ENCODE measurements around the gene C1QC.

Gene C1QC

DNA sequence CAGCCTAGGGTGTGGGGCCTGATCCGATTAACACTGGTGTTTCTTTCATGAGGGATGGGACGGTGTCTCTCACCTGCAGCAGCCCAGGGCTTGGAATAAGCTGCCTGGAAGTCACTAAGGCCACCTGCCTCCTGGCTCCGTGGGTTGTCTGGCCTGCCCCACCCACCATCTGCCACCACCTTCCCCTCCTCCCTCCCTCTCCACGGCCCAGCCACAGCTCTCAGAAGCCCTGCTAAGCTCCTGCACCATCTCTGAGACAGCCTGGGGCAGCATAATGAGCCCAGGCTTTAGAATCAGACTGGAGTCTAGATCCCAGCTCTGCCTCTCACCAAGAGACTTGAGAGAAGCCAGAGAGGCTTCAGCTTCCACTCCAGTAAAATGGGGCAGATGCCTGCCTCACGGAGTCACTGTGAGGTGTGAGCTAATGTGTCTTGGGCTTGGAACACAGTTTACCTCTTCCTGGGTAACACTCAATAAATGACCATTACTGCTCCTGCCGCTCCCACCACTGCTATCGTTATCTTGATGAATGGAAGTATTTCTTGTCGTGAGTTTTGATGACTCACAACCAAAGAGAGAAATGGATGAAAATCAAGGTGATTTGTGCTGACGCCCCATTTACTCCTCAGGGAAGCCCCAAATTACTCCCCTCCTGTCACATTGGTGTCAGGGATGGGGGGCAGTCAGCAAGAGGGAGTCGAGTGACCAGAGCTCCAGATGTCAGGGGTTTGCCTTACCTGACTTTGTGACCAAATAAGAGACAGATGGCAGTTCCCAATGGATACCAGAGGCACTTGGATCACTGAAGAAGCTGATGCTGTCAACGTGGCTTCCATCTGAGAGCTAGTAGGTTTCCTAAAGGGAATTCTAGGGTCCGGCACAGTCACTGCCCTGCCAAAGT lies 30.5 kb upstream of the C1QC start:
- H3K4me1 Mint-ChIP-seq (ENCODE audit: low read depth) = no peaks in the 10 kb centered on the region
- H3K36me3 Mint-ChIP-seq (ENCODE audit: low read depth) = no peaks in the 10 kb centered on the region
- no peak overlapping the region for H3K4me3 Mint-ChIP-seq
- no peaks in the 10 kb centered on the region for H3K9me3 Mint-ChIP-seq
- peaks cover 47% of the 10 kb centered on the region for H3K27me3 Mint-ChIP-seq
- H3K27ac Mint-ChIP-seq = no peak overlapping the region

DNA sequence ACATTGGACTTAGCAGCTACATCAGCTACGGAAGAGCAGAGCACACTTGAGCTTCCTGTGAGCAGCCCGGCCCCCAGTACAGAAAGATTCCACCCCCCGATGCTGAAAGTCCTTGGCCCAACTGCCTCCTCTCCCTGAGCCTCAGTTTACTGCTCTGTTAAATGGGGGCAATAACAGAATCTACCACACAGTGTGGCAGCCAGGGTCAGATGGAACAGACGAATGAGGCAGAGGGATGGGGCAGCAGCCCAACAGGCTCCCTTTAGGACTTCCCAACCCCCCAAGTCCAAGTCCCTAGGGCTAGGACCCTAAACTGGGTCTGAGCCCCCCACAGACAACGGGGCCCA lies 29.9 kb upstream of the C1QC start:
- no peak overlapping the region for H3K27ac Mint-ChIP-seq
- no peaks in the 10 kb centered on the region for H3K9me3 Mint-ChIP-seq
- H3K4me3 Mint-ChIP-seq = no peak overlapping the region
- peaks cover 43% of the 10 kb centered on the region for H3K27me3 Mint-ChIP-seq
- no peaks in the 10 kb centered on the region for H3K36me3 Mint-ChIP-seq (ENCODE audit: low read depth)
- H3K4me1 Mint-ChIP-seq (ENCODE audit: low read depth) = no peaks in the 10 kb centered on the region

DNA sequence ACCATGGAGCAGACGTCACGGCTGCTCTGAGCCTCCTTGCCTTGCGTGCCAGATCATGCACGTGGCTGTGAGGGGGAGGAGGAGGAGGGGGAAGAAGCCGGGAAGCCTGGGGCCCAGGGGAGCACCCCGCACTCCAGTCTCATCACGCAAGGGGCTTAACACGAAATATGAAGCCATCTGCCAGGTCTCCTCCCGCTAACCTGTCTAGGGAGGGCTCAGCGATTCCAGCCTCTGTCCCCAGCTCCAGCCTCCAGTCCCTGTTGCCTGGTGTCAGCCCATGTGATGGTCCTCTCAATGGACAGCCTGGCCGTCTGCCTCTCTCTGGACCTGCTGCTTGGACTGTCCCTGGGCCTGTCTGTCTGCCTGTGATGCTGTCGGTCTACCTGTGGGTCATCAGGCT lies 29.5 kb upstream of the C1QC start:
- H3K4me3 Mint-ChIP-seq = no peak overlapping the region
- H3K9me3 Mint-ChIP-seq = no peaks in the 10 kb centered on the region
- H3K4me1 Mint-ChIP-seq (ENCODE audit: low read depth) = no peaks in the 10 kb centered on the region
- H3K27ac Mint-ChIP-seq = no peak overlapping the region
- H3K27me3 Mint-ChIP-seq = peaks cover 43% of the 10 kb centered on the region
- no peaks in the 10 kb centered on the region for H3K36me3 Mint-ChIP-seq (ENCODE audit: low read depth)

DNA sequence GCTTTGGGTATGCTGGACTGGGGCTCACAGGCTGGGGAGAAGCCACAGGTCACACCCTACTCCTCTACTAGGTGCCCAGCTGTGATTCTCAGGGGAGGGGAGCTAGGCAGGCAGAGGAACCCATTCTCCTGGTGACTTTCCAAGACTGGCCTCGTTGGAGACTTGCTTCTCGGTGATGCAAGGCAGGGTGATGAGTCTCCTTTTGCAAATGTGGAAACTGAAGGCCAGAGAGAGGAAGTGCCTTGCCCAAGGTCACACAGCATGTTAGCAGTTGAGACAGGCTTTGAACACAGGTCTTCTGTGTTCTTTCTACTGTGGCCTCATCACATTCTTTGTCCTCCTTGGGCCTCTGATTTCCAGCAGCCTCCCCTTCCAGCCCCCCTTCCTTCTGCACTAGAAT lies 27.5 kb upstream of the C1QC start:
- Mint-ChIP-seq H3K9me3 (no peaks in the 10 kb centered on the region), H3K27me3 (peaks cover 40% of the 10 kb centered on the region), H3K27ac (no peak overlapping the region), H3K36me3 (ENCODE audit: low read depth) (no peaks in the 10 kb centered on the region), H3K4me3 (no peak overlapping the region), H3K4me1 (ENCODE audit: low read depth) (no peaks in the 10 kb centered on the region)

DNA sequence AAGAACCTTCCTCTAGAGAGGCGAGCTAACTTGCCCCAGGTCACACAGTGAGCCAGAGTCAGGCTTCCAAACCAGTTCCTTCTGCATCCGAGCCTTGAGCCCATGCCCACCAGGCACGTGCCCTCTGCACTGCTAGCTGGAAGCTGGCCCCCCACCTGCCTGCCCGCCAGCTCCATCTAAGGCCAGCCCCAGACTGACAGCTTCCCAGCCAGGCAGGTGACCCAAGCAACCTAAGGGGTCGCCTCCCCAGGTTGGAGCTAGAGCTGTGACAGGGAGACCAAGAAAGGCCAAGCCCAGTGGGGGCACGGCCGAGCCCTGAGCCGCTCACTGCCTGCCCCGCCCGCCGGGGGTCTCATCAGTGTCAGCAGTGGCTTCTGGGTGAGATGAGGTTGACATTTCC lies 26.9 kb upstream of the C1QC start:
- Mint-ChIP-seq H3K9me3 (no peaks in the 10 kb centered on the region), H3K27me3 (peaks cover 36% of the 10 kb centered on the region), H3K4me3 (no peak overlapping the region), H3K36me3 (ENCODE audit: low read depth) (no peaks in the 10 kb centered on the region), H3K4me1 (ENCODE audit: low read depth) (no peaks in the 10 kb centered on the region), H3K27ac (no peak overlapping the region)

DNA sequence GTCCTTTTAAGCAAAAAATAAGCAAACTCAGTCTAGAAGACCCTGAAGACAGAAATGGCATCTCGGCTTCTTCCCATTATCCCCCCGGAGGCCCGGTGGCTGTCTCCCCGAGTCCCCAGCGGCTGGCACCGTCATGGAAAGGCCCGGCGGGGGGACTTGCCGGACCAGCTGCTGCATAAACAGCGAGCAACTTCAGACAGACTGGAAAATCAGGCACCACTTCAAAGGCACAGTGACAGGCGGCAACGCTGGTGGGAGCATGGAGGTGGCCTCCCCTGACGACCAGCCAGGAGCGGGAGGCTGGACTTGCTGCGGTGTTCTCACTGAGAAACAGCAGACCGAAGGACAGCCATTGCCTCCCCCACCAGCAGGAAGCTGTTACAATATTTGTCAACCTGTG lies 25.4 kb upstream of the C1QC start:
- no peak overlapping the region for H3K27ac Mint-ChIP-seq
- H3K4me1 Mint-ChIP-seq (ENCODE audit: low read depth) = no peaks in the 10 kb centered on the region
- H3K4me3 Mint-ChIP-seq = no peak overlapping the region
- H3K27me3 Mint-ChIP-seq = peaks cover 34% of the 10 kb centered on the region
- H3K9me3 Mint-ChIP-seq = no peaks in the 10 kb centered on the region
- no peaks in the 10 kb centered on the region for H3K36me3 Mint-ChIP-seq (ENCODE audit: low read depth)

DNA sequence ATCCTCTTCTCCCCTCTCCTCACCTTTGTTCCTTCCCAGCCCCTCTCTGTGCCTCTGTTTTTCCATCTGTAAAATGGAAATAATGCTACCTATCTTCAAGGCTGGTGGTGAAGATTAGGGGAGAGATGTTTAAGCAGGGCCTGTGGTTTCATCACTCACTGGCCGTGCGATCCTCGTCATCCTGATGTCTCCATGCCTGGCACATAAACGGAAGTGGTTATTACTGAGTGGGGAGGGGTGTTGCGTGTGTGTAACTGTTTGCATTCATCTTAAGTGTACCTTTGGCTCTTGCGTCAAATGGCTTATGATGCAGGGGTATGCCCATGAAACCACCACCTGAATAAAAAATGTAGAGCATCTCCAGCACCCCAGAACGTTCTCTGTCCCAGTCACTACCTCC lies 24.2 kb upstream of the C1QC start:
- Mint-ChIP-seq H3K4me3 (no peak overlapping the region), H3K27ac (no peak overlapping the region), H3K27me3 (peaks cover 31% of the 10 kb centered on the region), H3K4me1 (ENCODE audit: low read depth) (no peaks in the 10 kb centered on the region), H3K9me3 (no peaks in the 10 kb centered on the region), H3K36me3 (ENCODE audit: low read depth) (no peaks in the 10 kb centered on the region)

DNA sequence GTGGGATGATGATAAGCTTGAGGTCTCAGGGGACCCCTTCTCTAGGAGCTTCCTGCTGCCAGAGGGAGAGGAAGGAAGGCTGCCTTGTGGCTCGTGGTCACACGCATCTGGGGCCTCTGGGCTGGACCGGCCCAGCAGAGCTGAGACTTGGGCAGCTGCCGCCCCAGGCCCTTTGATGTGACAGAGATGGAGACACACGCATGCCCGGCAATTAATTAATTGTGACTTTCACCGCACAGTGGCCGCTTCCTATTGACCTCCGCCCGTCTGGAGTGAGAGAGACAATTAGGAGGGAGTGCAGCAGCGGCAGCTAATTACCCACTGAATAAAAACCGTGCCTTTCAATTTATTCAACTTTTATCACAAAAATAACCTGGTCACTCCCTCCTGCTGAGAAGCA lies 23.6 kb upstream of the C1QC start:
- H3K27me3 Mint-ChIP-seq = peaks cover 36% of the 10 kb centered on the region
- H3K4me1 Mint-ChIP-seq (ENCODE audit: low read depth) = no peaks in the 10 kb centered on the region
- no peaks in the 10 kb centered on the region for H3K36me3 Mint-ChIP-seq (ENCODE audit: low read depth)
- no peaks in the 10 kb centered on the region for H3K9me3 Mint-ChIP-seq
- no peak overlapping the region for H3K27ac Mint-ChIP-seq
- H3K4me3 Mint-ChIP-seq = no peak overlapping the region

DNA sequence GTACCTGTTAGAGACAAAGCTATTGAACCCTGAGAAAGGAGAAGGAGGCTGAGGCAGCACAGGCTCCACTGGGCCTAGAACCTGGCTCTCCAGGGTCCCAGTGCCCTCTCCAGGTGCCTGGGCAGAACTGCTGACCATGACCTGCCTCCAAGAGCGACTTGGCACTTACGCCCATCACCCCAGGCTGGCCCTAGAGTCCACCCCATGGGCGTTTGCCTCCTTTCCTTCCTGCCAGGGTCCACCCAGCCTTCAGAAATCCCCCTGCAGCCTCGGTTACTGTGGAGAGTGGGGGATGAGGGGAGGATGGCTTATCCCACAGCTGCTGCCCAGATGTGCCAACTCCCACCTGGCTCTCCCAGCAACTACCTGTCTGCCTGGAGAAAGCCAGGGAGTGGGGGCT lies 21.7 kb upstream of the C1QC start:
- H3K36me3 Mint-ChIP-seq (ENCODE audit: low read depth) = no peaks in the 10 kb centered on the region
- no peaks in the 10 kb centered on the region for H3K4me1 Mint-ChIP-seq (ENCODE audit: low read depth)
- H3K4me3 Mint-ChIP-seq = no peak overlapping the region
- no peaks in the 10 kb centered on the region for H3K9me3 Mint-ChIP-seq
- H3K27me3 Mint-ChIP-seq = peaks cover 45% of the 10 kb centered on the region
- H3K27ac Mint-ChIP-seq = no peak overlapping the region

DNA sequence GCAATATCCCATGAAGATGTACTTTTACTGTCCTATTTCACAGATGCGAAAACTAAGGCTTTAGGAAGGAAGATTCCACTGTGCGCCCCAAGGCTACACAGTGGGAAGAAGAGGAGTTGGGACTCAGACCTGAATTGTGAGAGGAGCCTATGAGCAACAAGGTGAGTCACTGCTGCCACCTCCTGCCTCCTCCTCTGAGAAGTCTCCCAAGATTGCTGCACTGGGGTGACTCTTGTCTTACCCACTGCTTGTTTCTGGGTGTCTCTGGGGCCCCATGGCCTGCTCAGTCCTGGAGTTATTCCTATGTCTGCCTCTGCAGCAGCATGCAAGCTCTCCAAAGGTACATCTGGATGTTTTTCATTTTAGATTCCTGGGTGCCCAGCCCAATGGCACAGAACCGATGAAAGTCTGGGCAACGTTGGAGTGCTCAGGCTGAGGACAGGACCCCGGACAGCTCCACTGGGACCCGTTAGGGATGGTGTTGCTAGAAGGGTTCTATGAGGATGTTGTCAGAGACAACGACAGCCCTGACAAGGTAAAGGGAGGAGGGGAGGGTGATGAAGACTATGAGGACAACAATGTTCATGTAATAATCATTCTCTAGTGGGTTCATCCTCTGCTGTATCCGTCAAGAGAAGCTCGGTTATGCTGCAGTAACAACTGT lies 18.0 kb upstream of the C1QC start:
- H3K27me3 Mint-ChIP-seq = peaks cover 54% of the 10 kb centered on the region
- no peaks in the 10 kb centered on the region for H3K4me1 Mint-ChIP-seq (ENCODE audit: low read depth)
- no peaks in the 10 kb centered on the region for H3K36me3 Mint-ChIP-seq (ENCODE audit: low read depth)
- H3K4me3 Mint-ChIP-seq = no peak overlapping the region
- H3K27ac Mint-ChIP-seq = no peak overlapping the region
- no peaks in the 10 kb centered on the region for H3K9me3 Mint-ChIP-seq

DNA sequence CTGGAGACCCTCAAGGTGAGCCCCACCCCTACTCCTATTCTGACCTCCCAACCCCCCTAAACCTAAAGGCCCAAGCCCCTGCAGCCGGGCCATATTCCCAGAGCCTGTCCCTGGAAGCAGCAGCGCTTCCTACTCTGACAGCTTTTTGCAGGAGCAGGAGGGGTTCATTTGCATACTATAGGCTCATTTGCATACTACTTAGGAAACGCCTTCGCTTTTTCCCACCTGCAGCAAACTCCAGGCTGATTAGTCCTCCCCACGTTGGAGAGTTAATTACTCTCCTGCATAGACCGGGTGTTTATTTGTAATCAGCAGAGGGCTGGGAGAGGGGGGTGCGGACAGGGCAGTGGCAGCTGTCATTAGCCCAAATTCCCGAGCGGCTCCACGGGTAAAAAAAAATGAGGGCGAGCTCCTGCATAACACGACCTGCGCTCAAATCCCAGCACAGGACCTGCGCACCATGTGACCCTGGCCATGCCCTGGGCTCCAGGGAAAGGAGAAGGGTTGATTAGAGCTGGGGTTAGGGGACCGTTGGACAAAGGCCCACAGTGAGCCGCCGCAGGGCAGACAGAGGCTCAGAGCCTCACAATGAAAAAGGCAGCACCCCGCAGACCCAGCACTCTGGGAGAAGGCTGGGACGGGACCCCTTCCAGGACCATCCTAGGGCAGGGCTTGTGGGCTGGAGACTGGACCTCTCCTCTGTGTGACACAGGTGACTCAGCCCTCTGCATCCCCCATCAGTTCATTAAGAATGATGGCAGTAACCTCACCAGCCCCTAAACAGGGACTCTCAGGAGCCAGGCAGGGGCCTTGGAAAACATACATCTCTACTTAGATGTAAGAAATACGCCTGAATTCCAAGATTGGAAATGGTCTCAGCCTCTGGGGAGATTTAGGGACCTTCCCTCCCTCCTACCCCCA lies 16.9 kb upstream of the C1QC start:
- Mint-ChIP-seq H3K27ac (no peak overlapping the region), H3K4me3 (no peak overlapping the region), H3K36me3 (ENCODE audit: low read depth) (no peaks in the 10 kb centered on the region), H3K4me1 (ENCODE audit: low read depth) (no peaks in the 10 kb centered on the region), H3K27me3 (peaks cover 58% of the 10 kb centered on the region), H3K9me3 (no peaks in the 10 kb centered on the region)

DNA sequence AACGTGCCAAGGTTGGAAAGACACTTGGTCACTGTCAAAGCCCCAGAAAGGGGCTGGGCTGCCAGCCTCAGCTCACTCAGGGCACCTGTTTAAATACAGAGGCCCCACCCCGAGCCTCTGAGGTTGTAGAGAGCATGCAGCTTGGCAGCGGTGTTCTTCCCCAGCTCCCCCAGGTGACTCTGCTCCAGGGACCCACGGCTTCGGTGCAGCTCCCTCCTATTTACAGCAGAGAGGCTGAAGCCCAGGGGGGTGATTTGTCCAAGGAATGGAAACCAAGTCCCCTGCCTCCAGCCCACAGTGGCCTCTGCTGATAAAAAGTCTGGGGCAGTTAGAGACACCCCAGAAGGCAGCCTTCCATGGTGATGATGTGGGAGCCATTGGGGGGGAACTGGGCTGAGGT lies 16.1 kb upstream of the C1QC start:
- no peaks in the 10 kb centered on the region for H3K9me3 Mint-ChIP-seq
- H3K4me3 Mint-ChIP-seq = no peak overlapping the region
- no peaks in the 10 kb centered on the region for H3K36me3 Mint-ChIP-seq (ENCODE audit: low read depth)
- H3K27me3 Mint-ChIP-seq = peaks cover 63% of the 10 kb centered on the region
- no peak overlapping the region for H3K27ac Mint-ChIP-seq
- H3K4me1 Mint-ChIP-seq (ENCODE audit: low read depth) = no peaks in the 10 kb centered on the region

DNA sequence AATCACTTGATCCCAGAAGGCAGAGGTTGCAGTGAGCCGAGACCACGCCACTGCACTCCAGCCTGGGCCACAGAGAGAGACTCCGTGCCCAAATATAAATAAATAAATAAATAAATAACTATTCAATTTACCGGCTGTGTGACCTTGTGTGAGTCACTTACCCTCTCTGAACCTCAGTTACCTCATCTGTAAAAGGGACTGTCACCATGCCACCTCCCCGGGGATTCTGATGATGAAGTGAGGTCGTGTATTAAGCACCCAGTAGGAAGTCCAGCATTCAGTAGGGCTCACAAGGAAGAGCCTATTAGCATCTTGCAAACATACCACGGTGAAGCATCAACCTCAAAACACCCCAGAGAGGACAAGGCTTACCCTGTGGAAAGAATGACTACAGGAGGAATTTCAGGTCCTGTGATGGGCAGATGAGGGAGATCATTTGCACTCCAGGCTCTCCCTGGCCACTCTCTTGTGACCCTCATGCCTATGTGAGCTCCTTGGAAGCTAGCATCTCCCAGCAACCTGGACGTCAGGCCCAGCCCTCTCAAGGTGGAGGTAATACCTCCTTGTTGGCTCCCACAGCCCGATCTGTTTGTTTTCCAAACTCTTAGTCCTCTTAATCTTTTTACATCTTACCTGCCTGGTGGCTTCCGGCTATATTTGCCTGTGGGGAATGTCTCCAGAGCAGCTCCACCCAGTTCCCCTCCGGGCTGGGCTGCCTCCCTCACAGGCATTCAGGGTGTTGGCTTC lies 14.6 kb upstream of the C1QC start:
- Mint-ChIP-seq H3K4me3 (no peak overlapping the region), H3K27me3 (peaks cover 64% of the 10 kb centered on the region), H3K36me3 (ENCODE audit: low read depth) (no peaks in the 10 kb centered on the region), H3K9me3 (no peaks in the 10 kb centered on the region), H3K27ac (no peak overlapping the region), H3K4me1 (ENCODE audit: low read depth) (no peaks in the 10 kb centered on the region)

DNA sequence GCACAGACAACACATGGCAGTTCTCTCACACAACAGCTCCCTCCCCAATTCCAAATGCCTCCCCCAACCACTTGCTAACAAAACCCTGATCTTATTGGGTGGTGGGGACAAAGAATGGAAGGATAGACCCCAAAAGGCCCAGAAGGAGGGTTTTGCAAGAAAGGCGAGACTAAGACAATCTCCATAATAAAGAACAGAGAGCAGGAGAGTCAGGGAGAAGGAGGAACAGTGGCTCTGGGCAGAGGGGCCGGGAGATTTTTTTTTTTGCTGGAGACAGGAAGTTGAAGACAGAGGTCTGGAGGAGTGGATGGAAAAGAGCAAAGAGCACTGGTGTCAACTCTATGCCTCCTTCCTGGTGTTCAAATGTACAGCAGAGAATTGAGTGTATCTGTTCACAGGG lies 13.5 kb upstream of the C1QC start:
- no peak overlapping the region for H3K27ac Mint-ChIP-seq
- peaks cover 58% of the 10 kb centered on the region for H3K27me3 Mint-ChIP-seq
- H3K36me3 Mint-ChIP-seq (ENCODE audit: low read depth) = no peaks in the 10 kb centered on the region
- H3K4me1 Mint-ChIP-seq (ENCODE audit: low read depth) = no peaks in the 10 kb centered on the region
- H3K9me3 Mint-ChIP-seq = no peaks in the 10 kb centered on the region
- H3K4me3 Mint-ChIP-seq = no peak overlapping the region
